Thyroid gland (tissue), 4 donors: ENCODE results near the gene RIT2. TPM values are rescaled to one million over a fixed set of nuclear protein-coding genes. Genes with fewer than 3 reads are reported as not detected.

Experiments
- DNase-seq, 2 donors: peaks; one replicate each; pipeline ENCODE4 v3.0.0-alpha.2; 2019
- H3K27ac ChIP-seq, 3 donors: fragments of 200-600 bp; sonication (generic); 1 replicate in 2 of 3; 2 replicates in 1 of 3; pipeline ENCODE4 v1.5.1; 2016 to 2019; ENCODE audit warnings: mild to moderate bottlenecking in 1 of 3, moderate library complexity in 1 of 3
- H3K27me3 ChIP-seq: fragments of 200-600 bp; sonication (generic); one replicate; pipeline ENCODE4 v1.5.1; 2019
- H3K36me3 ChIP-seq, 2 donors: fragments of 200-600 bp; sonication (generic); one replicate each; pipeline ENCODE4 v1.5.1; 2016 to 2019
- H3K4me1 ChIP-seq, 2 donors: fragments of 200-600 bp; sonication (generic); one replicate each; pipeline ENCODE4 v1.5.1; 2017 to 2019
- H3K4me3 ChIP-seq, 3 donors: fragments of 200-600 bp; sonication (generic); replicated peaks in 1 of 3; 1 replicate in 2 of 3; 2 replicates in 1 of 3; pipeline ENCODE4 v1.5.1; 2016; ENCODE audit warnings: mild to moderate bottlenecking in 1 of 3
- H3K9me3 ChIP-seq: fragments of 200-600 bp; sonication (generic); one replicate; pipeline ENCODE4 v1.5.1; 2017
- POLR2A ChIP-seq, 2 donors: fragments of 450-650 bp; IDR thresholded peaks; one replicate each; pipeline ENCODE4 v1.6.1; 2017; ENCODE audit warnings: antibody characterized with exemption in 2 of 2, mild to moderate bottlenecking in 2 of 2, moderate library complexity in 1 of 2
- WGBS, 2 donors: methylation state at CpG; one replicate each; pipeline ENCODE4 v1.1.5; 2017; 5-methylcytosine and 5-hydroxymethylcytosine counted together
- intact Hi-C: fragments of 100-400 bp; cut with DNase I; formaldehyde crosslinking; loops from one replicate; pipeline ENCODE4 v1.15.1; 2023
- total RNA-seq, 4 donors: library from RNA; depleted of rRNA; stranded (reverse); fragments of >200 nt; gene quantifications; one replicate each; pipeline ENCODE4 v1.2.3, GENCODE V29; 2016
- TF ChIP-seq, protein P1 (sequence below), 6 experiments: fragments of 200-600 bp in 3 of 6; fragments of 450-650 bp in 3 of 6; sonication (generic) in 3 of 6; IDR thresholded peaks; one replicate each; pipeline ENCODE4 v1.5.1; 2016 to 2019; ENCODE audit warnings: antibody characterized with exemption in 6 of 6, mild to moderate bottlenecking in 2 of 6, inconsistent platforms in 1 of 6, moderate library complexity in 1 of 6

Gene RIT2
- total RNA-seq, 4 donors from 2014 or later = not detected

DNA sequence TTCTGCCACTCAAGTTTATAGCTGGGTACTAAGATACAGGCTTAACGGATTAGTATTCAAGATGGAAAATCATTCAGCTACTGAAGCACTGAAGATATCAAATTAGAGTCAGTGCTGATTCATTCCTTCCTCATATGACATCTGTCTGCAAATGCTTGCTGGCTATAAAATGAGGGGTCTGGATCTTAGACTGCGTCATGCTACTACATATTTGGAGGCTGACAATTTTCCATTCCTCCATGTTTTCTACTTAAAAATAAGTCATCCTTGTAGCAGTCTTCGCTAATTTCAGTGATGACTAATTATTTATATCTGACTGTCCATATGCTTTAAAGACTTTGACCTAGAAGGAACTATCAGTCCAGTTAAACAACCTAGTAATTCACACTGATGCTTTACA, 233.4 kb downstream of the RIT2 start:
- WGBS, 2 donors = 90% methylated on average over 3 of the region's 3 CpGs
- H3K36me3 ChIP-seq = no peaks in the 10 kb centered on the region
- no peaks in the 10 kb centered on the region for H3K4me1 ChIP-seq
- TF ChIP-seq POLR2A (IDR thresholded peaks at IDR 0.05) = no peak
- TF ChIP-seq, protein P1, sequence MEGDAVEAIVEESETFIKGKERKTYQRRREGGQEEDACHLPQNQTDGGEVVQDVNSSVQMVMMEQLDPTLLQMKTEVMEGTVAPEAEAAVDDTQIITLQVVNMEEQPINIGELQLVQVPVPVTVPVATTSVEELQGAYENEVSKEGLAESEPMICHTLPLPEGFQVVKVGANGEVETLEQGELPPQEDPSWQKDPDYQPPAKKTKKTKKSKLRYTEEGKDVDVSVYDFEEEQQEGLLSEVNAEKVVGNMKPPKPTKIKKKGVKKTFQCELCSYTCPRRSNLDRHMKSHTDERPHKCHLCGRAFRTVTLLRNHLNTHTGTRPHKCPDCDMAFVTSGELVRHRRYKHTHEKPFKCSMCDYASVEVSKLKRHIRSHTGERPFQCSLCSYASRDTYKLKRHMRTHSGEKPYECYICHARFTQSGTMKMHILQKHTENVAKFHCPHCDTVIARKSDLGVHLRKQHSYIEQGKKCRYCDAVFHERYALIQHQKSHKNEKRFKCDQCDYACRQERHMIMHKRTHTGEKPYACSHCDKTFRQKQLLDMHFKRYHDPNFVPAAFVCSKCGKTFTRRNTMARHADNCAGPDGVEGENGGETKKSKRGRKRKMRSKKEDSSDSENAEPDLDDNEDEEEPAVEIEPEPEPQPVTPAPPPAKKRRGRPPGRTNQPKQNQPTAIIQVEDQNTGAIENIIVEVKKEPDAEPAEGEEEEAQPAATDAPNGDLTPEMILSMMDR (IDR thresholded peaks at IDR 0.05) = no peak
- H3K27ac ChIP-seq = no peak overlapping the region
- intact Hi-C loops = no loop called here
- H3K4me3 ChIP-seq = no peak overlapping the region
- H3K9me3 ChIP-seq = no peaks in the 10 kb centered on the region
- H3K27me3 ChIP-seq = no peaks in the 10 kb centered on the region
- no peak for DNase-seq

DNA sequence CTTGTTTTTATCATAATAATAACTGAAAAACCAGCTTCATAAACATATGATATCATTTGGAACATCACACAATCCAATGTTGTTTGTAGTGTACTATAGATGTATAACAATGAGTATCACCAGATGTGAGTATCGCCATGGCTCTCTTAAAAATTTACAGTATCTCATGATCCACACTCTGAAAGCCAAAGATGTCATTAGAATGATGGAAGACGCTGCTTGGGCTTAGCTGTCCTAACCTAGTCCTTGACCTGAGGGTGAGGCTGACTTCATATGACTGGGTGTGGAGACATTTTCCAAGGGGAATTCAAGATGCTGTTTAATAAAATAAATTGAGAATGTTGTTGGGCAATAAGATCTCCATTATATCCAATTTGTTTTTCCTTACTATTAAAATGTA, 242.6 kb downstream of the RIT2 start:
- no peaks in the 10 kb centered on the region for H3K9me3 ChIP-seq
- intact Hi-C loops = no loop called here
- H3K36me3 ChIP-seq = no peaks in the 10 kb centered on the region
- DNase-seq = no peak
- TF ChIP-seq, protein P1 (IDR thresholded peaks at IDR 0.05) = no peak
- no peak for TF ChIP-seq POLR2A (IDR thresholded peaks at IDR 0.05)
- no peak overlapping the region for H3K4me3 ChIP-seq
- no peaks in the 10 kb centered on the region for H3K27me3 ChIP-seq
- H3K4me1 ChIP-seq = no peaks in the 10 kb centered on the region
- H3K27ac ChIP-seq = no peak overlapping the region
- 82 to 85% methylated on average over 2 of the region's 2 CpGs for WGBS, 2 donors

DNA sequence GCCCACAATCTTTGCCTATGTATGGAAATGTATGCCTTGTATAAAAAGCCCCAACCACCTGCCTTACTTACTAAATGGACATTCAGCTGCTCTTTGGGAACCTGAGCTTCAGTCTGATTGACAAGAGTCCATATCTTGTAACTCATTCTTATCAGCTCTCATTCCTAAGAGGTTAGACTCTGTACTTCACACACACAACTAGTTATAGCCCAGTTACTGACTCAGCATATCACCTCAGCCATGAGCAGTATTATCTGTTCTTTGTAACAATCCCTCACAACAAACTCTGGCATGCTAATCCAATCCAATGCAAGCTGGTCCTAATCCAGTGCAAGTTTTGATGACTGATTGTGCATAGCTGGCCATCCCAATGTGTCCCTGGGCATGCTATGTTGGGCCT, 250.6 kb downstream of the RIT2 start:
- H3K4me3 ChIP-seq = no peak overlapping the region
- no peaks in the 10 kb centered on the region for H3K4me1 ChIP-seq
- no peak overlapping the region for H3K27ac ChIP-seq
- DNase-seq = no peak
- TF ChIP-seq, protein P1 (IDR thresholded peaks at IDR 0.05) = no peak
- no peak for TF ChIP-seq POLR2A (IDR thresholded peaks at IDR 0.05)
- no peaks in the 10 kb centered on the region for H3K9me3 ChIP-seq
- H3K36me3 ChIP-seq = no peaks in the 10 kb centered on the region
- intact Hi-C loops = no loop called here
- H3K27me3 ChIP-seq = no peaks in the 10 kb centered on the region

DNA sequence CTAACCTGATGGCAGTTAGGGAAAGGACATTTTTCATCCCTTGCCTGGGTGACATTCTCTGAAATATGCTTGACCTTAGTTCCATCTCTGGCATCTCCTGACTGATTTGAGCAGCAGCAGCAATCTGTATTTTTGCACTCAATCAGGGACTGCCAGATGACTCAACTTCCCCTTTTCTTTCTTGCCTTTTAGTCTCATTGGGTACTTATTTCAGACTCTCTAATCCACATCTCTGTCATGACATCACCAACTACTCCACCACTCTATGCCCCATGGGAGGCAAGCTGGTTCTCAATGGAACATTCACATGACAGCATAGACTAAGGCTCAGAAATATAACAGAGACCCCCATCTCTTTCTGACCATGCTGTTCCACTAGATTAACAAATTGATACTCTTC, 254.2 kb downstream of the RIT2 start:
- TF ChIP-seq, protein P1 (IDR thresholded peaks at IDR 0.05) = no peak
- TF ChIP-seq POLR2A (IDR thresholded peaks at IDR 0.05) = no peak
- intact Hi-C loops = no loop called here
- no peak overlapping the region for H3K27ac ChIP-seq
- DNase-seq = no peak
- no peaks in the 10 kb centered on the region for H3K9me3 ChIP-seq
- no peak overlapping the region for H3K4me3 ChIP-seq
- H3K36me3 ChIP-seq = no peaks in the 10 kb centered on the region
- H3K4me1 ChIP-seq = no peaks in the 10 kb centered on the region
- no peaks in the 10 kb centered on the region for H3K27me3 ChIP-seq

DNA sequence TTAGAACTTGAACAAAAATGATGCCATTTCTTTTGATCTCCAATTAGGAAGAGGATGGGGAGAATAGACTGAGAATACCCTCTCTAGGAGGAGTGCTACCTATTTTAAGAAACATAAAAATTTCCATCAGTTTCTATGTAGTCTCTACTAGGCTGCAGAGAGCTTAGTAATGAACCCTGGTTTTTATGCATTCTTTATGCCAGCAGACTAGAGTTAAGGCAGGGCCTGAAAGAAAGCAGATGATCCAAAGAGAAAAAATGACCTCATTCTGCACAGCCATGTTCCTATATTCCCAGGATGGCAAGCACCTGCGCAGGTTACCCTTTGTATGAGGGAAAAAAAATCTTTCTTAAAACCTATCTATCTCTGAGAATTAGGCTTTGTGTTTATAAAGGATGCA, 254.9 kb downstream of the RIT2 start:
- 98 to 100% methylated on average over 1 of the region's 1 CpG for WGBS, 2 donors
- H3K9me3 ChIP-seq = no peaks in the 10 kb centered on the region
- no peaks in the 10 kb centered on the region for H3K27me3 ChIP-seq
- intact Hi-C loops = no loop called here
- TF ChIP-seq, protein P1 (IDR thresholded peaks at IDR 0.05) = no peak
- TF ChIP-seq POLR2A (IDR thresholded peaks at IDR 0.05) = no peak
- no peak overlapping the region for H3K27ac ChIP-seq
- H3K36me3 ChIP-seq = no peaks in the 10 kb centered on the region
- H3K4me1 ChIP-seq = no peaks in the 10 kb centered on the region
- H3K4me3 ChIP-seq = no peak overlapping the region
- no peak for DNase-seq
